Frontal cortex (tissue), 4 donors: ENCODE data around the gene CDC42EP4. TPM values are rescaled to one million over a fixed set of nuclear protein-coding genes. Genes with fewer than 3 reads are reported as not detected.
"Not testable (repeated sequence)": the region's sequence is repeated elsewhere in the genome, so short reads cannot be mapped to it uniquely, and the experiment has no call there.

ENCODE experiments used
- DNase-seq, 2 donors: peaks; one replicate each; pipeline ENCODE4 v3.0.0; 2012; ENCODE audit warnings: low spot score in 2 of 2
- FAIRE-seq: peaks from 2 replicates; lab custom pipeline; 2012; peaks lifted over from hg19 to GRCh38; lab: Jason Lieb, UNC
- total RNA-seq: library from RNA; depleted of rRNA; stranded (reverse); fragments of >200 nt; gene quantifications from one replicate; pipeline ENCODE4 v1.2.3, GENCODE V29; 2014
- donor health status: control.
- donor health status: control.
- donor health status: control.

CDC42EP4 gene
- total RNA-seq, 1 donor from 2014 or later = 62.8 TPM

DNA sequence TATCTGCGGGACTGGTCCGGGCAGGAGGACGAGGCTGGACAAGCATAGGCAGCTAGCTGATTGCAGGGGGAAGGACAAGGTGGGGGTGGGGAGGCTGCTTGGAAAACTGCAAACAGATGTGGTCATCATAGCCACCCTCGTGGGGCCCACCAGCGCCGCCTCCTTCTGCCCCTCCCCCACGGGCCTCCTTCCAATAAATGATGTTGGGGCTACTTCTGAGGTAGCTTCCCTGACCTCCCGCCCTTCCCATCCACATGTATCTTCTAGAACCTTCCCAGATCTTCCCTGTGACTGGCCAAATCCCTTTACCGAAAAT, 12.3 kb upstream of the CDC42EP4 start:
- FAIRE-seq (no peak), DNase-seq (no peak)

DNA sequence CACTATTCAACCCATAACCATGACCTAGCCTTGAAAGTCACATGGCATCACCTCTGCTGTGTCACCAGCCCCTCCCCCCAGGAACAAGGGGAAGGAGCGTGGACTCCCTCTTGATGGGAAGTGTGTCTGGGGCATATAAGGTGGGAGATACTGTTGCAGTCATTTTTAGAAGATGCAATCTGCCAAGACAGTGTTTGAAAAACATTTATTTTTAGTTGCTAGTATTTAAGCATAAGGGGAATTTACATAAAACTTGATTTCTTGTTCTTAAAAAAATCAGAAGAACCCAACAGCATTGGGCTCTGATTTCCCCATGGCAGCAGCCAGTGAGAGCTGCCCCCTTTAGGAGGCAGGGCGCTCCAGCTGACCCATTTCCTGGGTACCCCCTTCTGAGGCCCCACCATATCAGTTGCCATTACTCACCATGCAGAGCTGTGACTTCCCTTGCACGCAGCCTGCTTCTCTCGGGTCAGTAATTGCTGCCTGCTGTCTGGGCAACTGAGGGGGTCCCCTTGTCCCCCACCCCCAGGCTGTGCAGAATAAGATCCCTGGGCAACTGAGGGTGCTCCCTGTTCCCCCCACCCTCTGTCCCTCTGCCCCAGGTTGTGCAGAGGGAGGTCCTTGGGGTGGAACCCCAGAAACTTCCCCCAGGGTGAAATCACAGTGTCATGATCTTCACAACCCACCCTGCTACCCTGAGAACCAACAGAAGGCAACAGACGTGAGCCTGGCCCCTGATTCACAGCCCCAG, 11.8 kb upstream of the CDC42EP4 start:
- no peak for FAIRE-seq
- DNase-seq = no peak

DNA sequence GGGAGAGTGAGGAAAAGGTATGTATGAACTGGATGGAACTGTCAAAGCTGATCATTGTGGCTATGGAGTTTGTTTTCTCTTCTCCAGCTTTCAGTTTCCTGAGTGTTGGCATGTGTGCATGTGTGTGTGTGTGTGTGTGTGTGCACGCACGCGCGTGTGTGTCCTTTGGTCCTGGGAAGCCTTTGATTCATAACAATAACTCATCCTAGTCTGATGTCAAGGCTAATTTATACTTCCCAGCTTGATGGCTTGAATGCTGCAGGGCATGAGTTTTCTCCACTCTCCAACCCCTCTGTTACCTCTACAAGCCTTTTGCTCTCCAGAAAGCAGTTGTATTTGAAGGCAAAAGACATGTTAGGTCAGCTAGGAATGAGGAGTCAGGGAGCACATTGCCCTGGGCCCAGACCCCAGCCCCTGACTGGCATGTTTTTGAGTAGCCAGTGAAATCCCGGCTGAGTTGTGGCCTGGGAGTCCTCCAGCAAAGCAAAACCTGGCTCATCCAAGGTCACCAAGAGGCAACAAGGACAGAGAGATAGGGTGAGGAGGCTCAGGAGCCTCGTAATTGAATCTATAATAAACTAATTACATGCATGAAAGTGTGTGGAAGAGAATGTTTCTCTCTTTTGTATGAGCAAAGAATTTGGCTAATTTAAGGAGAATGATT, 8.9 kb upstream of the CDC42EP4 start:
- no peak for FAIRE-seq
- DNase-seq = no peak

DNA sequence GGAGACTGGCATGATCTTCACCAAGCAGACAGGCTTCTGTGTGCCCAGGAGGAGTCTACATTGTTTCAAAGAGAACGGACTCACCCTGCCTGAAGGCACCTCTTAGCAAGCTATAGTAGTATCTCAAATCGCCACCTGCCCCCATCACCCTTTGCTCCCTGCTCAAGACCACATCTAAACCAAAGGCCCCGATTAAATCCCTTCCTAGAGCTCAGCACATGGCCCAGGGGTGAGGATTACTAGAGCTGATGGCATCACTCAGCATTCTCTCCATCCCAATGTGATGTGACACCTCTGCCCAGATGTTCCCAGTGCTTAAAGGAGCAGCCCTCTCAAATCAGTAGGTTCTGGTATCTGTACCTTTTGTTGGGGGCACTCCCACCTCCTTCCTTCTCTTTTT, 8.0 kb upstream of the CDC42EP4 start:
- FAIRE-seq = no peak
- DNase-seq = no peak

DNA sequence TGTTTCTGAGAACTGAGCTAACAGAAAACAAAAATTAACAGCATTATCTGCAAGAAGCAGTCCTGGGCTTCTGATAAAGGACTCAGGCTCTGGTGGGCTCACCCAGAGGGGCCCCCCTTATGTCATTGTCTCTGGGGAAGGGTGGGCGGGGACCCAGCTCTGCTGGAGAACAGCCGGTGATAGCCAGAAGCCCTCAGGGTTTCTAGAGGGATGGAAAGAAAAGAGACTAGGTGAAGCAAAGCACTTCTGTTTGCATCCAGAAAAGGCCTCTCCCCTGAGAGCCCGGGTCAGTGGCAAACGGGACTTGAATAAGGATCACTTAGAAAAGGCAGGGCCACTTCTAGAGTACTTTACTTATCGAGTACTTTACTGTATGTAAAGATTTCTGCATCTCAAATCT, 7.0 kb upstream of the CDC42EP4 start:
- no peak for DNase-seq

DNA sequence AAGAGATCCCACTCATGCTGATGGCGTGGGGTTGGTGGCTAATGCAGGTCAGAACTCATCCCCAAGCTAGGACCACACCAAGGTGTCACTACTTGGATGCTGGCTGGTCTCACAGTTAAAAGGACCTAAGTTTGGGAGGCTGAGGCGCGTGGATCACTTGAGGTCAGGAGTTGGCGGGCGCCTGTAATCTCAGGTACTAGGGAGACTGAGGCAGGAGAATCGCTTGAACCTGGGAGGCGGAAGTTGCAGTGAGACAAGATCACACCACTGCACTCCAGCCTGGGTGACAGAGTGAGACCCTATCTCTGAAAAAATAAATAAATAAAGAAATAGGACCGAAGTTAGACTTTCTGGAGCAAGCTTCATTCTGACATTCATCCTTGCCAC, 6.6 kb upstream of the CDC42EP4 start:
- no peak for DNase-seq
- no peak for FAIRE-seq

More for the DNA sequence above, 7.0 kb upstream of the CDC42EP4 start:
- no peak for FAIRE-seq

DNA sequence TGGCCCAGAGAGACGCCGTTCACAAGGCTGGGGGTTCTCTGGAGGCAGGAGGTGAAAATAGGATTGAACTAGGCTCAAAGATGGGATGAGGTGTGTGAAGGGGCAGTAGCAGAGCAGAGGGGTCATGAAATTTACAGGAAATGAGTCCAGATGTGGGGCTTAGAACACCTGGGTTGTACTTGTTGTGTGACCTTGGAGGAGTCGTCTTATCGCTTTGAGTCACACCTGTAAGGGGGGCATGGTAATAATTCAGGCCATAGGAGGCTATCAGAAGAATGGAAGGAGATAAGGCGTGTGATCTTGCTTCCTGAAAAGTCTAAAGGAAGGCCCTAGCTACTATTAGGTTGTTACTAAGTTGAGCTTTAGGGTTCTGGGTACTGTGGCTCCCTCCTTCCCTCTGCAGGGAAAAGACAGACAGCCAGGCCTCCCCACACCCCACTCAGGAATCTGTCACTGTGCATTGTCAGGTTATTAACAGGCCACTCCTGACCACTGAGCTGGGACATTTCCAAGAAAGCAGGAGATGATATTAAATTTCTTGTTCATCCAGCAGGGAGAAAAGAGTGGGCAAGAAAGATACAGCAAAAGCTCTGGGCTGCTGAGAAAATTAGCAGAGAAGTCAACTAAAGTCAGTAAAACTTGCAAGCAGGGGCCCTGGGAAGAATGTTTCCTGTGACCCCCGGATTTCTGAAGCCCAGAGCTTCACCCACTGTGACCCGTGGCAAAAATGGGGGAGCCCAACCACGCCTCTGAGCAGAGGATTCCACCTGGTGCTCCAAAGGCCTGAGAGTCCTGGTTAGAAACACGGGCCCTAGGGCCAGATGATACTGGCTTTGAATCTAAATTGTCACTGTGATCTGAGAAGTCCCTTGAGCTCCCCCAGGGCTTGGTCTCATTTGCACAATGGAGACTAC, 6.0 kb upstream of the CDC42EP4 start:
- FAIRE-seq (no peak), DNase-seq (no peak)

DNA sequence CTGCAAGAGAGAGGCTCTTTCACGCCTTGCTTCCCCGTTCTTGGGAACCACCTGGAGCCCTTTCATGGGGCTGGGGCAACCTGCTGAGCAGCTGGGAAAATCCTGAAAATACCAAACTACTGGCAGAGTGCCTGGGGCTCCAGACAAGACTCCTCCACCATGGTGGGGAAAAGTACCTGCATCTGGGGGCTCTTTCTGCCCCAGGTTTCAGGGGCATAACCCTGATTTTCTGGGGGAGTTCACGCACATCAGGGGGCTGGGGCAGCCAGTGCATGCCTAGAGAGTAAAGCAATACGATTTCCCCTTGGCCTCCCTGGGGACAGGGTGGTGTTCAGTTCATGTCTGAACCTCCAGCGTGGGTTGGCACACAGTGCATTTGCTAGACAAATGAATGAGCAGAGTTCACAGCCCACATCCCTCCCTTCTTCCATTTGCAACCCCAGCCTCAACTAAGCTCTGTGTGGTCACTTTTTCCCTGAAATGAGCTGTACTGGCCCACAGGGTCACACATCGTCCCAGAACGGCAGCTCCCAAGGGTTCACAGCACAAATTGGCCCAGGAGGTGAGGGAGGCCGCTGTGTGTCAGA, 5.2 kb upstream of the CDC42EP4 start:
- no peak for FAIRE-seq
- DNase-seq = no peak

DNA sequence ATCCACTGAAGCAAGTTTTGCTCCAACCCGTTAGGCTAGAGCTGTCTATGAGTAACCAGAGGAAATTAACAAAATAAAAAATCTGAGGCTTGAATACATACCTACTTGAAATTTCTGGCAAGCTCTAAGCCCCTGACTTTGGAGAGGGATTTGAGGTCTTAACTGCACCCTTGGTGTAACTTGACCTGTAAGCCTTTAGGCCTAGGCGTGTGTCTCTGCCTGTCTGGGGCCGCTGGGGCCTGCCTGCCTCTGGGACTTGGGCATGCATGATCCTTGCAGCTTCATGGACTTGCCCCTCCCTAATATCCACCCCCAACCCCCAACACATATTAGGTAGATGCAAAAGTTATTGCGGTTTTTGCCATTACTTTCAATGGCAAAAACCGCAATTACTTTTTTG, 3.7 kb upstream of the CDC42EP4 start:
- DNase-seq (no peak), FAIRE-seq (no peak)

DNA sequence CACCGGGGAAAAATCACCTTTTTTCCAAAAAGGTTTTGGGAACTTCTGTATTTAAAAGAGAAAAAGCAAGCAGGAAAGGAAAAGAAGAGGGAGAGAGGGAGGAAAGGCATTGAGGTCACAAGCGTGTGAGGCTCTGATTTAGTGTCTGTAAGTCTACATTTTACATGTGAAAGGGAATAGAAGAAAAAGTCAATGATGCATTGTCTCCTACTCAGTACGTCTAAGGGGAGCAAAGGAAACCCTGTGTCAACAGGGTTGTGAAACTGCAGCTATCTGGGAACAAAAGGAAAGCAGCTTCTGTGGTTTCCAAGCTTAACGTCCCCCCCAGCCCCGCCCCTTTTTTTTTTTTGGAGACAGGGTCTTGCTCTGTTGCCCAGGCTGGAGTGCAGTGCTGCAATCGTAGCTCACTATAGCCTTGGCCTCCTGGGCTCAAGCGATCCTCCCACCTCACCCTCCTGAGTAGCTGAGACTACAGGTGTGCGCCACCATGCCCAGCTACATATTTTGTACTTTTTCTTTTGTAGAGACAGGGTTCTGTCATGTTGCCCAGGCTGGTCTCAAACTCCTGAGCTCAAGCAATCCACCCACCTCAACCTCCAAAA, 1.8 kb upstream of the CDC42EP4 start:
- FAIRE-seq = no peak
- no peak for DNase-seq

DNA sequence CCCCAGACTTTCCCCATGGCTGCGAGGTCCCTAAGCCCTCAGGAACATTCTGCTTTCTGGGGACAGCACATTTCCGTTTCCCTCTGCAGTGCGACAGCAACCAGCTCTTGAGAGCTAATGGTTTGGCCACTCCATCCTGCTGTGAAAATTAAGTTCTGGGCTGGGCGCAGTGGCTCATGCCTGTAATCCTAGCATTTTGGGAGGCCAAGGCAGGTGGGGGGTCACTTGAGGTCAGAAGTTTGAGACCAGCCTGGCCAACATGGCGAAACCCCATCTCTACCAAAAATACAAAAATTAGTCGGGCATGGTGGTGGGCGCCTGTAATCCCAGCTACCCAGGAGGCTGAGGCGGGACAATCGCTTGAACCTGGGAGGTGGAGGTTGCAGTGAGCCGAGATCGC, 1.1 kb upstream of the CDC42EP4 start:
- FAIRE-seq, DNase-seq: not testable (repeated sequence)

DNA sequence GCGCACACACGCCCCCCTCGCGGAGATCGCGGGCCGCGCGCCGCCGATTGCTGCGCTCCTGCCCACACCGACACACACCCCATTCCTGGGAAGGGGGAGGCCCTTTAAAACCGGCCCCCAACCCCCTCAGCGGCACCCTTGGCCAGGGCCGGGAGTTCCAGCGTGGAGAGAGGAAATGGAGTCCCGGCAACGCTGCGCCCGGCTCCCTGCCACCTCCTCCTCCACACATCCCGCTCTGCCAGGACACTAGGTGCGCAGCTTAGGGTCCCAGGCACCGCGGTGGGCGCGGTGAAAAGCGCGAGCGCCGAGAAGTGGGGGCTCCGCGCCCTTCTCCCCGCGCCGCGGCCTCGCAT, 397 bp downstream of the CDC42EP4 start:
- FAIRE-seq = no peak
- DNase-seq = no peak

DNA sequence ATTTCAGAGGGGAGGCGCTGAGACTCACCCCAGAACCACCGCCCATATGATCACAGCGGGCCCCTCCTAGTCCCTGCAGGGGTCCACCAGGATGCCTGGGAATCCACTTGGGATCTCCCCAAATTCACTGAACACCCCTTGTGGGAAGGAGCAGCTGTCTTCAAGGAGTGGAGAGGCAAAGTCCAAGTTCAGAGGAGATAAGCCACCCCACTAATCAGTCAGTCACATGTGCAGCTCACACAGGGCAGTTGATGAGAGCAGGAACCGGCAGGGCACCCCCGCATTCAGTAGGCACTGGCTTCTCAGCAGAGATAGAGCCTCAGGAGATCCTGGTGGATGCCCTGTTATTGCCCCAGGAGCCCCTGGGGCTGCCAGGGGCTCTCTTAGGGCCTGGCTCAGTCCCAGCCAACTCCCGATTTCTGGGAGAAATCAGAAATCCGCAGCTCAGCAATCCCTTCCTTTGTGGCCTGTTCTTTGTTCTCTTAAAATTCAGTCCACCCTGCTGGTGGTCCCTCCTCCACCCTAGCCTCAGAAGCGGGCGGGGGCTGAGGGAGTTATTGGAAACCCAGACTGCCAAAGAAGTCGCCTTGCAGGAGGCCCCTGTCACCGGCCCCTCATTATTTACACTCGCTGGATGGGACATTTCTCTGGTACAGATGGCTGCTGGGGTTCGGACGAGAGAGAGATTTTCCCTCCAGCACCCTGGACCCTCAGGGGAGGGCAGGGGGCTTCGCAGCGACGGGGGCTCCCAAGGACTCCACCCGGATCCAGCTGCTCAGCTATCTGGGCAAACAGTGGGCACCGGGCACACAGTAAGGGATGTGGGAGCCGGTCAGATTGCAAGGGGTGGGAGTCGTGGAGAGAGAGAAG, 1.8 kb downstream of the CDC42EP4 start:
- FAIRE-seq (no peak), DNase-seq (no peak)

DNA sequence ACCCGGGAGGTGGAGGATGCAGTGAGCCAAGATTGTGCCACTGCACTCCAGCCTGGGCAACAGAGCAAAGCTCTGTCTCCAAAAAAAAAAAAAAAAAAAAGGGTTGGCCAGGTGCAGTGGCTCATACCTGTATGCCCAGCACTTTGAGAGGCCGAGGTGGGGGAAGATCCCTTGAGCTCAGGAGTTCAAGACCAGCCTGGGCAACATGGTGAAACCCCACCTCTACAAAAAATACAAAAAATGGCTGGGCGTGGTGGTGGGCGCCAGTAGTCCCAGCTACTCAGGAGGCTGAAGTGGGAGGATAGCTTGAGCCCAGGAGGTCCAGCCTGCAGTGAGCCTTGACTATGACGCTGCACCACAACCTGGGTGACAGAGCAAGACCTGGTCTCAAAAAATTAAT, 2.8 kb downstream of the CDC42EP4 start:
- DNase-seq, FAIRE-seq: not testable (repeated sequence)

DNA sequence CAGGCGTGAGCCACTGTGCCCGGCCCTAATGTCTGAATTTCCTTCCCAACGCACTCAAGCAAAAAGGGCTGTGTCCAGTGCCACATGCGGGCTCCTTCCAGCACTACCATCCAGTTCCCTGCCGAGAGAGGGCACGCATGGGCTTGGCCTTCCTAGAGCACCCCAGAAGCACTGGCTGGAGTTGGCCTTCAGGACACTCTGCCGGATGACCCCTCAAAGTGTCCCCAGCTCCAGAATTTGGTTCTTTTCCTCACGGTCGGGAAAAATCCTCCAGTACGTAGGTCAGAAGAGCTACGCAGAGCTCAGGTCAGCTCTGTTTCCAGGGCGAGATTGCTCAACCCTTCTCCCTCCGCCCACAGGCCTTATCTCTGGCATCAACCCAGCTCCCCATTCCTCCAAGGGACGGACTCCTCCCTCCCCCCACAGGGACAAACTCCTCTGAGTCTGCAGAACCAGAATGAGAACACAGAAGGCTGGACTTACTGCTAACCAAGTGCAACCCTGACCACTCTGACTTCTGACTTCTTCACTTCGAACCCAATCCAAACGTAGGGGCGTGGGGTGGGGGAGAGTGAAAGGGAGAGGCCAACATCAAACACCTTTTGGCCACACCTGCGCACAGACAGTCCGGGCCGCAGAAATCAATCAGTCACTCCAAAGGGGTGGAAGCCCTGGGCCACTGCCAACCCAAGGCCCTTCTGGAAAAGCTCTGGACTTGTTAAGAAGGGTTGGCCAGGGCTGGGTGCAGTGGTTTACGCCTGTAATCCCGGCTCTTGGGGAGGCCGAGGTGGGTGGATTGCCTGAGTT, 3.6 kb downstream of the CDC42EP4 start:
- DNase-seq = no peak
- no peak for FAIRE-seq

DNA sequence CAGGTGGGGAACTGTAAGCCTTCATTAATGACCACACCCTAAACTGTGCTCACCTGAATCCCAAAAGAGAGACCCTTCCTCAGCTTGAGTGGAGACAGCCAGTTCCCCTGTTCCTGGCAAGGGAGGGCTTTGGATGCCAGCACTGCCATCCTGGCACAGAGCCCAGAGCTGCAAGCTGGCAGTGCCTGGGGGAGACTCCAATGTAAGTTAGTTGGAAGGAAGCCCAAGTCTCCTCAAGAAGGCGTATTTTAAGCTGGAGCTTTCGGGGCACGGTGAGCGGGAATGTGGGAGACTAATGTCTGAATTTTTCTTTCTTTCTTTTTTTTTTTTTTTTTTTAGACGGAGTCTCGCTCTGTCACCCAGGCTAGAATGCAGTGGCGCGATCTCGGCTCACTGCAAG, 4.7 kb downstream of the CDC42EP4 start:
- peak in 1 of 2 donors; percentile 47 for DNase-seq

DNA sequence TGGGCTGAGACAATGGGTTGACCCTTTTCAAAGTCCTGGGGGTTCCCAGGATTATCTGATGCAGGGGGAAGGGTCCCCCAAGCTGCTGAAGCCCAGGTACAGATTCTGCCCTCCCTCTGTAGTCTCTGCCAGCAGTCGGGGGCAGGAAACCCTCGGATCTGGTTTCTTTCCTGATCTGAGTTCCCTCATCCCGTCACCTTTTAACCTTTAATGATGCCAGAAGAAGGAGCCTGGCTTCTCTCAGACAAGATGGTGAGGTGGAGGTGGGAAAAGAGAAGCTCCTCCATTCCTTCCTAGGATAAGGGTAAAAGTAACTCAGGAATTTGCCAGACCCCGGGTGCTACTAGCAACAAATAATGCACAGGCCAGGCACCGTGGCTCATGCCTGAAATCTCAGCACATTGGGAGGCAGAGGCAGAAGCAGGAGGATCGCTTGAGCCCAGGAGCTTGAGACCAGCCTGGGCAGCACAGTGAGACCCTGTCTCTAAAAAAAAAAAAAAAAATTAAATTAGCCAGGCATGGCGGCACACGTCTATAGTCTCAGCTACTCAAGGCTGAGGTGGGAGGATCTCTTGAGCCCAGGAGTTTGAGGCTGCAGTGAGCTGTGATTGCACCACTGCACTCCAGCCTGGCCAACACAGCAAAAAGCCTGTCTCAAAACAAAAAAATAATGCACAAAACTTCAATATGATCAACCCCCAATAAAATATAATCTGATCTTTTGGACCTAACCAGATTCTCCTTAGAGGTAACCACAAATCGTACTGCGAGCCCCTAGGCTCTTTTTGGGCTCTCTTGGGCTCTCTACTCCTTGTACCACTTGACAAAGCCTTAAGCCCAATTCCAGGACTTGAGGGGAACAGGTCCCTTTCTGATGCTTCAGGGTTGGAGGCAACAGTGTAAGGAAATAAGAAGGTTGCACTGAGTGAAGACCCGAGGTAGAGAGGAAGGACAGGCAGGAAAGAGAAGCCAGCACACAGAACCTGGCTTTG, 5.7 kb downstream of the CDC42EP4 start:
- DNase-seq (no peak), FAIRE-seq (no peak)

More for the DNA sequence above, 4.7 kb downstream of the CDC42EP4 start:
- FAIRE-seq = no peak
